GM18517 (cell line): ENCODE measurements around the gene ULK1.

Experiments
- ATAC-seq: cut with Tn5 transposase; IDR thresholded peaks from one replicate; pipeline ENCODE4 v1.9.1; 2021; ENCODE audit warnings: mild to moderate bottlenecking, moderate library complexity; ENCODE audit not compliant: unreplicated experiment

Gene ULK1

DNA sequence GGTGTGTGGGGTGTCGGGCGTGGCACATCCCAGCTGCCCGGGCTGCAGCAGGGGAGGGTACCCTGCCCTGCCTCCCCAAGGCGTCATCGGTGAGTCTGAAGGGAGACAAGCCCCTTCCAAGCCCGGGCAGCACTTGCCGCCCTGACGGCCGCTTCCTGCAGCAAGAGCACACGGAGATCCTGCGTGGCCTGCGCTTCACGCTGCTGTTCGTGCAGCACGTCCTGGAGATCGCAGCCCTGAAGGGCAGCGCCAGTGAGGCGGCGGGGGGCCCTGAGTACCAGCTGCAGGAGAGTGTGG lies 24.6 kb downstream of the ULK1 start:
- no peak for ATAC-seq

DNA sequence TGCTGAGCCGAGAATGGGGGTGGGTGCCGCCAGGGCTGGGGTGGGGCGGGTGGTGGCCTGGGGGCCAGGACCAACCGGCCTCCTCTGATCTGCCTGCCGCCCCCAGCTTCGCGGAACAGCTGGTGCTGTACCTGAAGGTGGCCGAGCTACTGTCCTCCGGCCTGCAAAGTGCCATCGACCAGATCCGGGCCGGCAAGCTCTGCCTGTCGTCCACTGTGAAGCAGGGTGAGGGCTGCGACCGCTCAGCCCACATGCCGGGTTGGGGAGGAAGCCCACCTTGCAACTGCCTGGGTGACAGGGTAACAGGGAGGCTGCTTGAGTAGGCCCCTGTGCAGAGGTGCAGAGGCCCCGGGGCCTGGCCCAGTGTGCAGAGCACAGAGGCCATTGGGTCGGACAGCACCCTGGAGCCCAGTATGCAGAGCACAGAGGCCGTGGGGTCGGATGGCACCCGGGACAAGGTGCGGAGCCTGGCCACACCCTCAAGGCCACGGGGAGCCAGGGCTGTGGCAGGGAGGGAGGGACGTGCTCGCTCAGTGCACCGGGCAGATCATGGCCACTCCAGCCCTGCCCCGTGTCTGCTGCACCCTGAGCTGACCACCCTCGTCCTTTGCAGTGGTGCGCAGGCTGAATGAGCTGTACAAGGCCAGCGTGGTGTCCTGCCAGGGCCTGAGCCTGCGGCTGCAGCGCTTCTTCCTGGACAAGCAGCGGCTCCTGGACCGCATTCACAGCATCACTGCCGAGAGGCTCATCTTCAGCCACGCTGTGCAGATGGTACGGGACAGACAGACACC lies 25.1 kb downstream of the ULK1 start:
- no peak for ATAC-seq

GRCh38 chr12:131920157-131920508 lies 25.7 kb downstream of the ULK1 start:
- ATAC-seq = no peak

- ATAC-seq = no peak
These were observed 26.7 kb downstream of the ULK1 start for GRCh38 chr12:131920902-131921840.

DNA sequence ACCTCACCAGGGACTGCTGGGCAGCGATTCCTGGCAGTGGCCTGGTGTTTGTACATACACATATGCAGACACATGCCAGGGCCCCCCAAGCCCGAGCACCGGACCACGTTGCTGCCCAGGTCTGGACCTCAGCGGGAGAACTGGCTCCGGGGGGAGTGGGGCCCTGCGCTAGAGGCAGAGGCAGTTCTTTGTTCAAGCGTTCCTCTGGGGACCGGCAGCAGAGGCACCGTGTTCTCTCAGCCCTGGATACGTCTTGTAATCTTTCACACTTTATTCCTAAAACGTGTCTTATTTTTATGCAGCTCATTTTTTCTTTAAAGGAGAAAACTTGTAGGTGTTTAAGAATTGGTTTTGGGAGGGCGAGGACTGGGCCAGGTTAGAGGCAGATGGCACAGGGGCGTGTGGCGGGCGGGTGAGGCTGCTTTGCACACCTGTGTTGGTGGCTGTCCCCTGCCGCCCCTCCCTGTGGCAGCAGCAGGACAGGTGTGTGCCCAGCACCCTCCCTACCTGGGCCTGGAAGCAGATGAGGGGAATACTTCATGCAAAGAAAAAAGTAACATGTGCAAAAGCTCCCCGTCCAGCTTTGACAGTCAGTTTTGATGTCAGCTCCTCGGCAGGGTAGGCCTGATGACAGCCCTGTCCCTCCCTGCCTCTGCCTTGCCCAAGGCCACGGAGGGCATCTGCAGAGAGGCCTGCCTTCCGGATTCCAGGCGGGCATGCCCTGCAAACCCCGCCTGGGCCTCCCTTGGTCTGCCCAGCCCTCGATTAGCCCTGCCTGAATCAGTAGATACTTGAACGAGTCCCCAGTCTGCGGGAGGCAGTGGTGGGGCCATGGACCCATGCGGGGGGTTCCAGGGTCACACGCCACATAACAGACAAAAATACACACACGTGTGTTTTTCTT lies 27.7 kb downstream of the ULK1 start:
- ATAC-seq = no peak

GRCh38 chr12:131922772-131923171 lies 28.4 kb downstream of the ULK1 start:
- no peak for ATAC-seq

- peak; percentile 71 for ATAC-seq
These were observed 28.8 kb downstream of the ULK1 start for GRCh38 chr12:131923260-131923659.

GRCh38 chr12:131927110-131928079 lies 33.0 kb downstream of the ULK1 start:
- ATAC-seq = no peak

- no peak for ATAC-seq
These were observed 33.8 kb downstream of the ULK1 start for GRCh38 chr12:131928080-131928710.

- ATAC-seq = peak; percentile 54
These were observed 34.5 kb downstream of the ULK1 start, which contains the start of gene PUS1 for GRCh38 chr12:131928711-131929580. Gene PUS1, plus strand, starts transcription at chr12:131929276. Its CDS starts 447 bp downstream, at chr12:131929723.

GRCh38 chr12:131929581-131930456 lies 35.4 kb downstream of the ULK1 start:
- peak; percentile 32 for ATAC-seq

- peak; percentile 6 for ATAC-seq
These were observed 36.1 kb downstream of the ULK1 start for GRCh38 chr12:131930510-131930909.

- ATAC-seq = no peak
These were observed 39.0 kb downstream of the ULK1 start for GRCh38 chr12:131933387-131933786.

DNA sequence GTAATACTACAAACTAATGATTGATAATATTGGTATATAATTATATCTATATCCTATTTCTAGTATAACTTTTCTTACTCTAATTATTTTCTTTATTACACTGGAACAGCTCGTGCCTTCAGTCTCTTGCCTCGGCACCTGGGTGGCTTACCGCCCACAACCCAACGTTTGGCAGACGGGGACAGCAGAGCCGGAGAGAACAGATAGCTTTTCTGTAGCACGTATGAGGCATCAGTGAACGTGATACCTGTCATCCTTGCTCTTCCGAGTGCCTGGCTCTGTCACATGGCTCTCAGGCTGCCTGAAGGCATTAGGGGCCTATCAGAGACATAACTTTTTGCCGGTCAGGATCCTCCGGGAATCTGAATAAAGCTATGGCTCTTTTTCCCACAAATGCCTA lies 40.1 kb downstream of the ULK1 start:
- no peak for ATAC-seq

GRCh38 chr12:131938082-131938481 lies 43.7 kb downstream of the ULK1 start:
- no peak for ATAC-seq

DNA sequence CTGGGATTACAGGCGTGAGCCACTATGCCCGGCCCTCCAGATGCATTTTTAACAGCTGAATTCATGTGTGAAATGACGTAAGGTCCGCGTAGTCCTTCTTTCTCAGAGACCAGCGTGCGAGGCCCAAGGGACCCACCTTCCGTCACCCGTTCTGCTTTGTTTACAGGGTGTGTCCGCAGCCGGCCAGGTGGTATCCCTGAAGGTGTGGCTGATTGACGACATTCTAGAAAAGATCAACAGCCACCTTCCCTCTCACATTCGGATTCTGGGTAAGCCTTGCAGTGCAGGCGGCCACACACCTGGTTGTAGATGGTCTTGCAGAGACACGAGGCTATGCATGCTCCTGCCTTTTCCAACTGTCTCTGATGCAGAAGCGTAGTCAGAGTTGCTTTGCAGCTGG lies 44.6 kb downstream of the ULK1 start:
- ATAC-seq = no peak

GRCh38 chr12:131940141-131940547 lies 45.7 kb downstream of the ULK1 start:
- no peak for ATAC-seq
